Fibroblast of villous mesenchyme (primary cell): ENCODE data around the gene WNT11. TPM values are rescaled to one million over a fixed set of nuclear protein-coding genes. Genes with fewer than 3 reads are reported as not detected.
A peak's percentile ranks its signal among the peaks of the same experiment; 100 is the strongest.

Experiments
- DNase-seq: peaks from one replicate; pipeline ENCODE4 v3.0.0-alpha.2; 2010; ENCODE audit warnings: low read depth
- H3K4me3 ChIP-seq: 2 replicates; pipeline ENCODE4 v1.5.1; 2011; ENCODE audit warnings: low read depth, mild to moderate bottlenecking, low read length
- total RNA-seq: library from RNA; depleted of rRNA; stranded (reverse); fragments of >200 nt; gene quantifications from 2 replicates; pipeline ENCODE4 v1.2.3, GENCODE V29; 2012
- TF ChIP-seq, protein P1 (sequence below): IDR thresholded peaks from 2 replicates; pipeline ENCODE4 v1.5.1; 2012; ENCODE audit warnings: low read depth, mild to moderate bottlenecking, low read length; ENCODE audit not compliant: insufficient read depth

The WNT11 gene
- total RNA-seq, 1 donor, result not detected

DNA sequence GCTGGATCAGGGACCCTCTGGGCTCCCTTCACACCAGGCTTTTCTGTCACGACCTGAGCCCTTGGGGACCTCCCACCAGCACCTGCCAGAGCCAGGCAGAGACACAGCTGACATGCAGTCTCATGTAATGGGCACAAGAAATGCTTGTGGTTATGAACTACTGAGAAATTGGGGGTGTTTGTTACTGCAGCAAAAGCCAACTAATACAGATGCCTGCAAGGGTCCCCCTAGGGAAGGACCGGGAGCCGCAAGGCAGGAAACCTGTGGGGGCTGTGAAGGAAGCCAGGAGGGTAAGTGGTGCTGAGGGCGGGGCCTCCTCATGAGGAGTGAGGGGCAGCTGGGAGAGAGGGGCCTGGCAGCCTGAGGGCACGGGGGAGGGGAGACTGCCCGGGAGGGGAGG, 16.6 kb downstream of the WNT11 start:
- no peak overlapping the region for H3K4me3 ChIP-seq
- TF ChIP-seq, protein P1, sequence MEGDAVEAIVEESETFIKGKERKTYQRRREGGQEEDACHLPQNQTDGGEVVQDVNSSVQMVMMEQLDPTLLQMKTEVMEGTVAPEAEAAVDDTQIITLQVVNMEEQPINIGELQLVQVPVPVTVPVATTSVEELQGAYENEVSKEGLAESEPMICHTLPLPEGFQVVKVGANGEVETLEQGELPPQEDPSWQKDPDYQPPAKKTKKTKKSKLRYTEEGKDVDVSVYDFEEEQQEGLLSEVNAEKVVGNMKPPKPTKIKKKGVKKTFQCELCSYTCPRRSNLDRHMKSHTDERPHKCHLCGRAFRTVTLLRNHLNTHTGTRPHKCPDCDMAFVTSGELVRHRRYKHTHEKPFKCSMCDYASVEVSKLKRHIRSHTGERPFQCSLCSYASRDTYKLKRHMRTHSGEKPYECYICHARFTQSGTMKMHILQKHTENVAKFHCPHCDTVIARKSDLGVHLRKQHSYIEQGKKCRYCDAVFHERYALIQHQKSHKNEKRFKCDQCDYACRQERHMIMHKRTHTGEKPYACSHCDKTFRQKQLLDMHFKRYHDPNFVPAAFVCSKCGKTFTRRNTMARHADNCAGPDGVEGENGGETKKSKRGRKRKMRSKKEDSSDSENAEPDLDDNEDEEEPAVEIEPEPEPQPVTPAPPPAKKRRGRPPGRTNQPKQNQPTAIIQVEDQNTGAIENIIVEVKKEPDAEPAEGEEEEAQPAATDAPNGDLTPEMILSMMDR, result no peak
- no peak for DNase-seq

DNA sequence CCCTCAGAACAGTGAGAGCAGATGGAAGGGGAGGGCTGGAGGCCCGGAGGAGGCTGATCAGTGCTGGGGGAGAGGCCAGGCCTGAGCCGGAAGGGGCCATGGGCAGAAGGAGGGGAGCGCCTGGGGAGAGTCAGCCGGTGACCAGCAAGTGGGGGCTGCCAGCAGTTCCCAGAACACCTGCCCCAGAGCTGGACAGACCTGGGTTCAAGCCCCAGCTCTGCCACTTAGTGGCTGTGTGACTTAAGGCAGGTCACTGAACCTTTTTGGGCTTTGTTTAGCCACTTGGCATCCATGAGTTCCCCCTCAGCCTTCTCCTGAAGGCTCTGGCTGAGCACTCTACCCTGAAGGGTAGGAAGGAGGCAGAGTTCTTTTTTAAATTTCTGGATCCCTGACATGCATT, 17.4 kb downstream of the WNT11 start:
- no peak for DNase-seq
- no peak overlapping the region for H3K4me3 ChIP-seq
- TF ChIP-seq, protein P1, result no peak

DNA sequence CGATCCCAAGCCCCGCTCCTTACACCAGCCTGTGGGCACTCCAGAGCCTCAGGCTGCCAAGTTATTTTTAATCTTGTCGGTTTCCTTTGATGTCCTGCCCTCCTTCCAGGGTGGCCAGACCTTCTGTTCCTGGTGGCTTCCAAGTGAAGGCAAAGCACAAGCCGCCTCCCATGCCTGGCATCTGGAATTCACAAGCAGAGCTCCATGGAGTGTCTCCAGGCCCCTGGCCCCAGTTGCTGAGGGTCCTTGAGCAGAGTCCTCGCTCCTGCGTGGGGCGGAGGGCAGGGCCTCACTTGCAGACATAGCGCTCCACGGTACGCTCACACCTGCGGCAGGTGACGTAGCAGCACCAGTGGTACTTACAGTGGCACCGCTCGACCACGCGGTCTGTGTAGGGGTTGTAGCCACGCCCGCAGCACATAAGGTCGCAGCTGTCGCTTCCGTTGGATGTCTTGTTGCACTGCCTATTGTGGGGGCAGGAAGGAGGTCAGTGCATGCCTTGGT, 19.5 kb downstream of the WNT11 start:
- TF ChIP-seq, protein P1, result no peak
- no peak for DNase-seq
- no peak overlapping the region for H3K4me3 ChIP-seq

DNA sequence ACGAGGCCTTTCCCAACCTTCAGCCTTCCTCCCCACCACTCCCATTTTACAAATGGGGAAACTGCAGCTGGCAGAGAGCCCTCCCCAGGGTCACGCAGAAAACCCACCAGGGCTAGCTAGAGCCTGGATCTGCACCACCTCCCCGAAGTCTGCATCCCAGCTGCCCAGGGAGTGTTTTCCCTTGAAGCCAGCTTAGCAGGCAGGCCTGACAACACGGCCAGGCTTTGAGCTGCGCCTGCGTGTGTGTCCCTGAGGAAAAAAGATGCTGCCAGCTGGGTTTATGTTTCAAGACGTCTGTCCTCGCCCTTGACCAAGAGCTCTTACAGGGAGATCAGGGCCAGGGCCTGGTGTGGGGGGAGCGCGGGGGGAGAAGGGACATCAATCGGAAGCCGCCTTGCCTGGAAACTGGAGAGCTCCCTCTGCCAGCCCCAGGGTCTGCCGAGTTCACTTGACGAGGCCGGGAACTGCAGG, 20.3 kb downstream of the WNT11 start:
- TF ChIP-seq, protein P1, result no peak
- DNase-seq, result peak; percentile 38
- H3K4me3 ChIP-seq, result no peak overlapping the region

DNA sequence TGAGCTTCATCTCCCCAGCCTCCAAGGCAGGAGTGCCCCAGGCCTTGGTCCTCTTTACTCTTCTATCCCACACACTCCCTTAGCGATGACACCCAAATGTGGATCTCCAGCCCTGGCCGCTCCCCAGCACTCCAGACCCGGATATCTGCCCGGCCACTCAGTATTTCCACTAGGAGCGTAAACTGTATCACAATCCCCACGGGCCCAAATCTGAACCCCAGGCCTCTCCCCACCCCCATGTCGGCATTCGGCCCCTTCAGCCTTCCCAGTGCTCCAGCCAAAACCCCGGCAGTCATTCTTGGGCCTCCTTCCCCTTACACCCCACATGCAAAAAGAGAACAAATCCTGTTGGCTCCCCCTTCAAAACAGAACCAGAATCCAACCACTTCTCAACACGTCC, 20.8 kb downstream of the WNT11 start:
- no peak for DNase-seq
- TF ChIP-seq, protein P1, result no peak
- no peak overlapping the region for H3K4me3 ChIP-seq

DNA sequence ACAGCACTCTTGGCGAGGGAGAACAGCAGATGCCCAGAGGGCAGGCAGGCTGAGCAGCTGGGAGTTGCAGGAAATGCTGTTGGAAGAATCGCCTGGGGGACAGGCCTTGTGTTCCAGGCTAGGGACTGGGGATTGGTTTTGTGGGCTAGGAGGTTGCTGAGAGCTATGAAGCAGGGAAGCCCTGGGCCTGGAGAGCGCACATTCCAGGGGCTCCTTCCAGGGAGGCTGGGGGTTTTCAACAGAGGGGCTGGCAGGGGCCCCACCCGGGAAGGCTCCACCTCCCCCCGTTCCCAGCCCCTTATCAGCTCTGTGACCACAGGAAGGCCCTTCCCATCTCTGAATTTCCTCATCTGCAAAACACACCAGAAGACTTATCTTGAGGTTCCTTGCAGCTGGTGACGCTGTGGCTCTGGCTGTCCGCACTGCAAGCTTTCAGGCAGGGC, 21.7 kb downstream of the WNT11 start:
- TF ChIP-seq, protein P1, result no peak
- peak; percentile 73 for DNase-seq
- no peak overlapping the region for H3K4me3 ChIP-seq

DNA sequence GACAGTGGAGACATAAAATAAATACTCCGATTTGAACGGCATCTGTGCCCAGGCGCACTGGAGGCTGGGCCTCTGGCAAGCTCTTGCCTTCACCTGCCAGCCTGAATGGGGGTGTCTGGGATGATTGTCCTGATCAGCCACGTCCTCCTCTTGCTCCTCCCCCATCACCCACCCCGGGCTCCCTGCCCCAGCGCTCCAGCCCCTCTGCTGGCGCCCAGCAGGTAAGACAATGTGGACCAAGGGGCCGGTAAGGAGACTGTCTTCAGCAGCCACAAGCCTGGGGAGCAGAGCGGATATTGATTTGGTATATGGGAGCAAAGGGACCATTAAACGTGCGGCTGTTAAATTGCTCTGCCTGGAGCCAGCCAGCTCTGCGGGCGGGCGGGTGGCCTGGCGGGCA, 24.9 kb downstream of the WNT11 start:
- TF ChIP-seq, protein P1, result no peak
- no peak overlapping the region for H3K4me3 ChIP-seq
- DNase-seq, result no peak
